ENCODE results near the gene AGPAT4.

AGPAT4 gene

DNA sequence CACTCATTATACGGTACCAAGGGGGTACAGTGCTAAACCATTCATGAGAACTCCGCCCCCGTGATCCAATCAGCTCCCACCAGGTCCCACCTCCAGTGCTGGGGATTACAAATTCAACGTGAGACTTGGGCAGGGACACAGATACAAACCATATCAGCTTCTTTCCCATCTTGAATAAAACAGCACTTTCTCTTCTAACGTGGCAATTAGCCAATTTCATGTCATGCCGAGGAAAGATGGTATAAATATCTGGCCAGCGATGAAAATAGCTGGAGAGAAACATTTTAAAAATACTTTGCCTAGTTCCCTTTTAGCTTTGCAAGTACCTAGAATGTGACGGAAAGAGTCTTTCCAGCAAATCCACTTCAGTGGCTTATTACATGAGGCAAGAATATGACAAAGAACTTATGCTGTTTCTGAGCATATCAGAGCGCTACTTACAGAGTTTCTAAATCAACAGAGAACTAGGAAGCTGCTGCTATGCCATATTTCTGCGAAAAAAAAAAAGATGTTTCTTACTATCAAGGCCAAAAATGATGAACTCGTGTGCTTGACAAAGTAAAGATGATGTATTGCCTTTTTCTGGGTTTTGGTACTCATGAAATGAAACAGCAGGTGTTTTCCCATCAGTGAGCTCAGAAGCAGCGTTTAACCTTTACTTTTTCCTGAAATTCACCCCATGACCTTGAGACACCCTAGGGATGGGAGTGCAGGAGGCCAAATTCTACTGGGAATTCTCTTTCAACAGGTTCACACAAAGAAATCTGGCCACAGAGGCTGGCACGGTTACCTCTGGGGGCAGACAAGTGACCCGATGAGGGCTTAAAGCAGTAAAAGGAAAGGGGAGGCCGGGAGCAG is 37.9 kb downstream of the AGPAT4 start:
- Histone ChIP-seq H3K27ac (ENCODE audit: low read length) (no peak overlapping the region), H3K4me1 (ENCODE audit: control insufficient read depth in 1 of 2, insufficient read depth in 2 of 2, low read length in 2 of 2) (peaks cover 3 to 22% of the 10 kb centered on the region in 2 donors), H3K27me3 (ENCODE audit: low read depth, low read length) (no peaks in the 10 kb centered on the region), H3K4me3 (ENCODE audit: low read depth in 1 of 2, low read length in 2 of 2) (no peak overlapping the region), H3K9me3 (ENCODE audit: control insufficient read depth in 1 of 2, low read length in 2 of 2) (no peaks in the 10 kb centered on the region), H3K36me3 (ENCODE audit: control insufficient read depth in 1 of 2, insufficient read depth in 2 of 2, low read length in 2 of 2) (peaks cover 0 to 3% of the 10 kb centered on the region in 2 donors)

DNA sequence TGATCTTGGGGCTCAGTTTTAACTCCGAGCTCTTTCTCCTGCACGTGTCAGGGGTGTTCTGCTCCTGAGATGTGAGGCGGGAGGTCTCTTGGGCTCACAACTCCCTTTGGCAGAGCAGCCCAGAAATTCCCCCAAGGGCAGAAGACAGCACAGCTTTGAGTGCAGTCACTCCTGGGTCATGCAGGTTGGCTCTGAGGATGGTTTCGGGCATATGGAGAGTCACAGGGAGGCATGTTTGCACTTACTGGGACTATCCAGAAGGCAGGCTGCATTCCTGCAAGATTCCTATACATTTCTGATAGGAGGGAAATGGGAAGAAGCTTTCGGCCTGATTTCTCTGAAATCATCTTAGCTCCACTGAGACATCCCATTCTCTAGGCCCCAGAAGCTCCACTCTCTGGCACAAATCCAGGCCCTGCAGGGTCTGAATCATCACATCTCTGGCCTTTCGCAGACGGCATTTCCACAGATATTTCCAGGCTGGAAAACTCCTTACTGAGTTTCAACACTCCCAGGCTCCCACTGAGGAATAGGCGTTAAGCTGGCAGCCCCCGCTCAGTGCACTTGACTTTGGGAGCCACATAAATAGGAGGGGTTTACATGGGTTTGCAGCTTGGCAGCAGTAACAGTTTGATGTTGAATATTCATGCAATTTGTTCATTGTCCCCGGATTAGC is 39.7 kb downstream of the AGPAT4 start:
- Histone ChIP-seq H3K4me1 (ENCODE audit: control insufficient read depth in 1 of 2, insufficient read depth in 2 of 2, low read length in 2 of 2) (peaks cover 10 to 29% of the 10 kb centered on the region in 2 donors), H3K9me3 (ENCODE audit: control insufficient read depth in 1 of 2, low read length in 2 of 2) (no peaks in the 10 kb centered on the region), H3K36me3 (ENCODE audit: control insufficient read depth in 1 of 2, insufficient read depth in 2 of 2, low read length in 2 of 2) (peaks cover 0 to 3% of the 10 kb centered on the region in 2 donors), H3K27ac (ENCODE audit: low read length) (no peak overlapping the region), H3K4me3 (ENCODE audit: low read depth in 1 of 2, low read length in 2 of 2) (no peak overlapping the region), H3K27me3 (ENCODE audit: low read depth, low read length) (no peaks in the 10 kb centered on the region)

DNA sequence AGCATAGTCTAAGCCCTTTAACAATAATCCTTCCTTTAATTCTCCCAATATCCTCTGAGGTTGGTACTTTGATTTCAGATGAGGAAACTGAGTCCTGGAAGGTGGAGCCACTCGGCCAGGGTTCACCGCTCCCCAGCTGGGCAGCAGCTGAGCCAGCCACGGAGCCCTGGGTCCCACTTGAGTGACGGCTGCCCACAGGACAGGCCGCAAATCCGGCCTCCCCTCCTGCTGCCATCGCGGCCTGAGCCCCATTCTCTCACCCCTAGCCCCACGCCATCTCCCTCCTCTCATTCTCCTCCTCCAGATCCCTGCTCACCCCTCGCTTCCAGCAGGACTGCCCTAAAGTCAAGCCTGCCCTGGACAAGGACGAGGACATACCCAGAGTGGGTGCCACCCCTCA is 41.4 kb downstream of the AGPAT4 start:
- H3K4me1 ChIP-seq (ENCODE audit: control insufficient read depth in 1 of 2, insufficient read depth in 2 of 2, low read length in 2 of 2), result peaks cover 10 to 39% of the 10 kb centered on the region in 2 donors

DNA sequence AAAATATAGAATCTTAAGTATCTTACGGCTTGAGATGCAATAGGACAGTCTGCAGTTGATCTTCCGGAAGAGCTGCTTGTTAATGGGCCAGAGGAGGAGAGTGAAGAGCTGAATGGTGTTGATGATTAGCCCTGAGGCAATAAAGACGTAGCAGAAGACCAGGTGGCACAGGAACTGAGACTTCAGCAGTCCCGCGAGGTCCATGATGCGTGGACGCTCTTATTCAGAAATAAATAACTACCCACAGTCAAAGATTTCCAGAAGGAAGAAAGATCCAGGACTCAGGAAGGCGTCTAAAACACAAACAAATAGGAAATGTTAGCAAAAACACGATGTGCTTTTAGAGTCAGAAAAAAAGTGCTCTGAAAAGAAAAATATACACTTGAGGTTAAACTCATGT is 41.9 kb downstream of the AGPAT4 start:
- Histone ChIP-seq H3K9me3 (ENCODE audit: control insufficient read depth in 1 of 2, low read length in 2 of 2) (no peaks in the 10 kb centered on the region), H3K27ac (ENCODE audit: low read length) (no peak overlapping the region), H3K27me3 (ENCODE audit: low read depth, low read length) (no peaks in the 10 kb centered on the region), H3K4me3 (ENCODE audit: low read depth in 1 of 2, low read length in 2 of 2) (no peak overlapping the region), H3K36me3 (ENCODE audit: control insufficient read depth in 1 of 2, insufficient read depth in 2 of 2, low read length in 2 of 2) (peaks cover 0 to 3% of the 10 kb centered on the region in 2 donors), H3K4me1 (ENCODE audit: control insufficient read depth in 1 of 2, insufficient read depth in 2 of 2, low read length in 2 of 2) (peaks cover 10 to 40% of the 10 kb centered on the region in 2 donors)

More for the DNA sequence above, 41.4 kb downstream of the AGPAT4 start:
- H3K4me3 ChIP-seq (ENCODE audit: low read depth in 1 of 2, low read length in 2 of 2), result no peak overlapping the region
- H3K9me3 ChIP-seq (ENCODE audit: control insufficient read depth in 1 of 2, low read length in 2 of 2), result no peaks in the 10 kb centered on the region
- peaks cover 0 to 3% of the 10 kb centered on the region in 2 donors for H3K36me3 ChIP-seq (ENCODE audit: control insufficient read depth in 1 of 2, insufficient read depth in 2 of 2, low read length in 2 of 2)
- H3K27ac ChIP-seq (ENCODE audit: low read length), result no peak overlapping the region
- no peaks in the 10 kb centered on the region for H3K27me3 ChIP-seq (ENCODE audit: low read depth, low read length)

DNA sequence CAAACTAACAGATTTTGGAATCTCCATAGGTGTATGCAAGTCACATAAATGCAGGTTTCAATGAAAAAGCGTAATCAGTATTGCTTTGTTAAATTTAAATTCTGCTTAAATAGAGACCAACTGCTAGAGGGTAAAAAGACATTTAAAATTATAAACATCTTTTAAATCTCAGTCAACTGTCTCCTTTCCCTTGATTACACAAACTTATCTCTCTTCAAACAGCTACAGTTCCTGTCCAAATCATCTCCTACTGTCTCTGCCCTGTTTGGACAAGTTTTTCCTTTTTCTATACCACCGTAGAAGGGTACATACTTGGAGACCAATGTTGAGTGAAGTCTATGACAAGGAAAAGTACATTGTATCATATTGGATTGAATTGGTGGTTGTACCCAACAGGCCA is 43.5 kb downstream of the AGPAT4 start:
- Histone ChIP-seq H3K4me1 (ENCODE audit: control insufficient read depth in 1 of 2, insufficient read depth in 2 of 2, low read length in 2 of 2) (peaks cover 10 to 39% of the 10 kb centered on the region in 2 donors), H3K27ac (ENCODE audit: low read length) (no peak overlapping the region), H3K36me3 (ENCODE audit: control insufficient read depth in 1 of 2, insufficient read depth in 2 of 2, low read length in 2 of 2) (peaks cover 0 to 3% of the 10 kb centered on the region in 2 donors), H3K9me3 (ENCODE audit: control insufficient read depth in 1 of 2, low read length in 2 of 2) (no peaks in the 10 kb centered on the region), H3K4me3 (ENCODE audit: low read depth in 1 of 2, low read length in 2 of 2) (no peak overlapping the region), H3K27me3 (ENCODE audit: low read depth, low read length) (no peaks in the 10 kb centered on the region)

DNA sequence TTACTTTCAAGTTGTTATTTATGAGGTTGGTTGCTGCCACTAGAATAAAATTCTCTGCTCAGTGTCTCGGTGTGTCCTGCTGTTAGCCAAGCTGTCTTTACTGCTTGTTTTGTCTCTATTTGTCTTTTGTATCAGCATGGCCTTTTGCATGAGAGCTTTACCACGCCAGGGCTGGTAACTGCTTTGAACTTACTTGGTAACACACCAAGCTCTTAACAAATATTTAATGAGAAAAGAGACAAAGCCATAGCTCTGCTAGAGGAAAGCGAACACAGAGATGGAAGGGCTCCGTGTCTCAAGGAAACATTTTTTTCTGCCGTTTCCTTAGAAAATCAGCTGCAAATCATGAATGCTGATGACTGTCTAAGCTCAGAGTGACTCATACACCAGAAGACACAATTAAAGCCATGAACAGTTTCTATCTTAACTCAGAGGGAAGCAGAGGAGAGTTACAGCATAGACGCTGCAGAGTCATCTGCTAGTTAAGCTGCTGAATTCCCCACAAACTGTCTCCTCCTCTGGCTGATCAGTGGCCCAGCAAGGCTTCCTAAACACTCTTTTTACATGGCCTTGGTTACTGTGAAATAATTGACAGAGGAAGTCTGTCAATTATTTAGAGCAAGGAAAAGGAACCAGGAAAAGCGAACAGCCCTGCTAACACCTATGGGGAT is 44.8 kb downstream of the AGPAT4 start:
- Histone ChIP-seq H3K36me3 (ENCODE audit: control insufficient read depth in 1 of 2, insufficient read depth in 2 of 2, low read length in 2 of 2) (peaks cover 0 to 3% of the 10 kb centered on the region in 2 donors), H3K4me1 (ENCODE audit: control insufficient read depth in 1 of 2, insufficient read depth in 2 of 2, low read length in 2 of 2) (peaks cover 10 to 28% of the 10 kb centered on the region in 2 donors), H3K27ac (ENCODE audit: low read length) (peak overlapping the region; percentile 54), H3K4me3 (ENCODE audit: low read depth in 1 of 2, low read length in 2 of 2) (no peak overlapping the region), H3K9me3 (ENCODE audit: control insufficient read depth in 1 of 2, low read length in 2 of 2) (no peaks in the 10 kb centered on the region), H3K27me3 (ENCODE audit: low read depth, low read length) (no peaks in the 10 kb centered on the region)

DNA sequence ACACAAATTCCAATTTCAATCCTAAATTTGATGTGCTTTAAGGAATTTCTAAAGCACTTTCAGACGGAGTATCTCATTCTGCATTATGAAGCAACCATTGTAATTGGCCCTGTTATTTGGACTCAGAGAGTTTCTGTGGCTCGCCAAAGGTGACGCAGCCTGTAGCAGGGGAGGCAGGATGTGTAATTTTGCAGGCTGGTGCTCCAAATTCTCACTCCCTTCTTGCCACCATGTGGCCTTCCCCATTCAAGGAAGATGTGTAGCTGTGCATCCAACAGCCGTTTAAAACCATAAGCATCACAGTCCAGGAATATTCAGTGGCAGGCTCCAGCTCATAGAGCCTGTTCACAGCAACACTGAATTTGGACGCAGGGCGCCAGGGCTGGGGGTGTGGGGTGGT is 45.8 kb downstream of the AGPAT4 start:
- Histone ChIP-seq H3K27ac (ENCODE audit: low read length) (no peak overlapping the region), H3K36me3 (ENCODE audit: control insufficient read depth in 1 of 2, insufficient read depth in 2 of 2, low read length in 2 of 2) (peaks cover 0 to 3% of the 10 kb centered on the region in 2 donors), H3K4me3 (ENCODE audit: low read depth in 1 of 2, low read length in 2 of 2) (no peak overlapping the region), H3K9me3 (ENCODE audit: control insufficient read depth in 1 of 2, low read length in 2 of 2) (no peaks in the 10 kb centered on the region), H3K27me3 (ENCODE audit: low read depth, low read length) (no peaks in the 10 kb centered on the region), H3K4me1 (ENCODE audit: control insufficient read depth in 1 of 2, insufficient read depth in 2 of 2, low read length in 2 of 2) (peaks cover 7 to 28% of the 10 kb centered on the region in 2 donors)

DNA sequence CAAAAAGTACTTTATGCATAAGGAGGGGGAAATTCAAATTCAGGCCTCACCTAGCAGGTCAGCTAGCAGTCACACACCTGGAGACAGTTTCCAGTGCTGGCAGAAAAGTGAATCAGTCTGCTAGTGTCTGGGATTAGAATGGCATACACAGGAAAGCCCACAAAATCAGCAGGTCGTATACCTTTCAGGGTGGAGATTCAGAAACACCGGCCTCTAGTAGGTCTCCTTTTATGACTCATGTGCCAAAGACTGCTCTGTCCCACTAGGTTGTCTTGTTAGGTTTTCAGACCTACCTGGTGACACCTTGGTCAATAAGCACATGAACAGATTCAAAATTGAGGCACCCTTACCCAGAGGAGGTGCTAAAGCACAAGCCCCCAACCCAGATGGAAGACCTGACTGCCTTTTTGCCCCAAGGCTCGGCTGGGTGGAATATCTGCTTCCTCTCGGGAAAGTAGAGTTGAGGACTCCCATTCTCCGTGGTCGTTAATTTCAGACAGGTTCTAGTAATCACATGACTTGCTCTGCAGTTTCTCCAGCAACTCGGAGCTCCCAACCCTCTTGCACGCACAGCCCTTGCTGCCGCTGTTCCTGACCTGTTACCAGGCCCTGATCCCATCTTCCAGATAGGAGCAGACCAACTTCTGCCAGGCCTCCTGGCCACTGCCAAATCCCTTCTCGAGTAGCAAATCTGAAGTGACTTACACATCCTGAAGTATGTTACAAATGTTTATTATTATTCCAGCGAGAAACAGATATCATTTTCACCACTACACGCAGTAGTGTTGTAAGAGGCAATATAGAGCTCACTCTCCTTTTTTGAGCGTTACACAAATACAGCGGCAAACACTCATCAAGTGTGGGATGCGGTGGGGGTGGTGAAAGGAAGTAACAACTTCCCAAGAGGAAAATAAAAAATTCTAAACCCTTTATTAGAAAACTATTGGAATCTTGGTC is 46.6 kb downstream of the AGPAT4 start:
- Histone ChIP-seq H3K9me3 (ENCODE audit: control insufficient read depth in 1 of 2, low read length in 2 of 2) (no peaks in the 10 kb centered on the region), H3K4me1 (ENCODE audit: control insufficient read depth in 1 of 2, insufficient read depth in 2 of 2, low read length in 2 of 2) (peaks cover 7 to 28% of the 10 kb centered on the region in 2 donors), H3K36me3 (ENCODE audit: control insufficient read depth in 1 of 2, insufficient read depth in 2 of 2, low read length in 2 of 2) (peaks cover 0 to 3% of the 10 kb centered on the region in 2 donors), H3K4me3 (ENCODE audit: low read depth in 1 of 2, low read length in 2 of 2) (no peak overlapping the region), H3K27ac (ENCODE audit: low read length) (no peak overlapping the region), H3K27me3 (ENCODE audit: low read depth, low read length) (no peaks in the 10 kb centered on the region)

DNA sequence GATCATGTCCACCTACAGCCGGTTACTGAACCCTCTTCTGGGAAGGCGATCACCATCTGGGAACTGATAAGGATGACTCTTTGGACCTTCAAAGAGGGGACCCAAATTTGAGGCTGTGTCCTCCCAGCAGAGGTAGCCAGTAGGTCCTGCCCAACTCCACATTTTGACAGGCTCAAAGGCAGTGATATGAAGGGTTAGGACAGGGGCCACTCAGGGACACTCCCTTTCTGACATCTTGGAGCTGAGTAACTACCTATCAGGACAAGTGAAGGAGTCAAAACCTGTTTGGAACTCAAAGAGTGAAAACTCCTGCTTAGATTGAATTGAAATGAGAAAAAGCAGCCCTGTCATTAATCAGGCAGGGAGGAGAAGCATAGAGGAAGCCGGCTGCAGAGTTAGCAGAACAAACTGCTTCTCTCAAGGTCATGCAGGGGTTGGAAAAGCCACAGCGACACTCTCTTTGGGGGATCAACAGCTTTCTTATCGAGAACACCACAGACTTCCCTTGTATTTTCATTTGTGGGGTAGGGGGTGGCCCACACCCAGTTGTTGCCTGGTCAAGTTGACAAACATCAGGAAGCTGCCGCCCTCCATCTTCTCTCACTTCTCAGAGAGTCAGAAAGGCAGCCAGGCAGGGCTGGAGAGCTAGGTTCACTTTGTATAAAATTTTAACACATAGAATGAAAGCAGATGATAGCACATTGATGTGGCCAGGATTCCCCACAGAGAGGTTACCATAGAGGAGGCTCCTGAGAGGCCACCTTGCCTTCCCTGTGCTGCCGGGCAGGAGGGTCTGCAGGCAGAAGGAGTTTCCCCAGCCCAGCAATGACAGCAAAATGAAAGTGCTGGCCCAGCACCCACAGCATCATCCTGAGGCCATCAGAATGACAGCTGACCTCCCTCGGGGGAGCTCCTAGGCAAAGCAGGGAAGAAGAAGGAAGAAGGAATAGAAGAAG is 47.6 kb downstream of the AGPAT4 start:
- H3K4me1 ChIP-seq (ENCODE audit: control insufficient read depth in 1 of 2, insufficient read depth in 2 of 2, low read length in 2 of 2), result peaks cover 7 to 28% of the 10 kb centered on the region in 2 donors
- no peaks in the 10 kb centered on the region for H3K27me3 ChIP-seq (ENCODE audit: low read depth, low read length)
- H3K36me3 ChIP-seq (ENCODE audit: control insufficient read depth in 1 of 2, insufficient read depth in 2 of 2, low read length in 2 of 2), result peaks cover 0 to 2% of the 10 kb centered on the region in 2 donors
- H3K4me3 ChIP-seq (ENCODE audit: low read depth in 1 of 2, low read length in 2 of 2), result no peak overlapping the region
- H3K9me3 ChIP-seq (ENCODE audit: control insufficient read depth in 1 of 2, low read length in 2 of 2), result no peaks in the 10 kb centered on the region
- no peak overlapping the region for H3K27ac ChIP-seq (ENCODE audit: low read length)

DNA sequence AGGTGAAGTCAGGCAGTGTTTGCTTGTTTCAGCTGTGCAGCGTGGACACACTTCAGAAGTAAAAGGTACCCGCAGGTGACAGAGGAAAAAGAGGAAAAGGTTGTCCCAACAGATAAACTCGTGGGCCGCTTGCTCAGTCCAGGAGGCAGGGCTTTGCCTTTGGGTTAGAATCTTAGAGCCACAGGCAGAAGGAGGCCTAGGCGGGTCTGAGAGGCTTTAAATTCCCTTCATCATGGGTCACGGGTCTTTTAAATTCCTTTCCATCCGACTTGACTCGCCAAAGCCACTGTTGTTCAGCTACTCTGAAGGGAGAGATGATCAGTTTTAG is 48.2 kb downstream of the AGPAT4 start:
- no peak overlapping the region for H3K27ac ChIP-seq (ENCODE audit: low read length)
- H3K4me3 ChIP-seq (ENCODE audit: low read depth in 1 of 2, low read length in 2 of 2), result no peak overlapping the region
- H3K9me3 ChIP-seq (ENCODE audit: control insufficient read depth in 1 of 2, low read length in 2 of 2), result no peaks in the 10 kb centered on the region
- H3K4me1 ChIP-seq (ENCODE audit: control insufficient read depth in 1 of 2, insufficient read depth in 2 of 2, low read length in 2 of 2), result peaks cover 7 to 28% of the 10 kb centered on the region in 2 donors
- H3K36me3 ChIP-seq (ENCODE audit: control insufficient read depth in 1 of 2, insufficient read depth in 2 of 2, low read length in 2 of 2), result no peaks in the 10 kb centered on the region
- H3K27me3 ChIP-seq (ENCODE audit: low read depth, low read length), result no peaks in the 10 kb centered on the region

All from muscle layer of duodenum (tissue), 2 donors.